ENCODE data around the gene VBP1. TPM values are rescaled to one million over a fixed set of nuclear protein-coding genes. Genes with fewer than 3 reads are reported as not detected.
A peak's percentile ranks its signal among the peaks of the same experiment; 100 is the strongest.

VBP1 gene
- total and polyA plus RNA-seq, 2 of the 8 experiments (the other 6 are each of a cell fraction or from before 2014, with no cell fraction given) = 21.6 to 56.0 TPM

DNA sequence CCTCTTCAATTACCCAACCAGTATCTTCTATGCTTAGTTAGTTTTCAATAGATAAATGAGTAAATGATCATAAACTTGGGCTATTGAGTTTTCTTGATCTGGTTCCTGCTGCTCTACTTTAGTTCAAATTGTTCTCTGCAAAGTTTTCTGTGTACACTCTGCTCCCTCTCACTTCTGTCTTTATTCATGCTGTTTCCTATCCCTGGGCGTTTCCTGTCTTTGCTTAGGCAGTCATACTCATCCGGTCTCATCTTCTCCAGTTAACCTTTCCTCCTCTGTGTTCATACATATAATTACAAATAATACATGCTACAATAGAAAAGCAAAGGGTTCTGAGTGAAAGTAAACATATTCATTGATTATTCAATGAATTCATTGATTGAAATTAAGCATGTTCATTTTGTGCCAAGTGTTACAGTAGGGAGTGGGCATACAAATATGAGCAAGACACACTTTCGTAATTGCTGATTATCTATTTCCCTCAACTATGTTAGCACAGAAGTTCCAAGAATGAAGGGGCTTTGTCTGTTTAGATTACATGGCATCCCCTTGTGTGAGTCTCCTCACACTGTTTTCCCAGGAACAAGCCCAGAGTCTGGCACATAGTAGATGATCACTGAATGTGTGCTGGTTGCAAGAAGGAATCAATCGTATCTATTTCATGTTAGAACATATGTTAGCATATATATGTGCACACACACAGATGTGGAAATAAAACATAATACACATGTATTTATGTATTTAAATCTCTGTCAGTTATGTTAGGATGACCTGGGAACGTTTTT, 46.9 kb downstream of the VBP1 start:
- CTCF ChIA-PET (ENCODE audit: partially characterized antibody) = no interaction called here

More for the DNA sequence above, 46.9 kb downstream of the VBP1 start:
- H2BK12ac ChIP-seq (ENCODE audit: low read depth, low read length) = no peak overlapping the region
- 56% methylated on average over 5 of the region's 5 CpGs; no CpG with 5 or more reads in 1 of the 2 experiments for WGBS, 2 experiments (ENCODE audit: extremely low coverage in 1 of 2, insufficient coverage in 1 of 2, insufficient read length in 1 of 2, insufficient replicate concordance in 2 of 2, low coverage in 1 of 2, low lambda C conversion rate in 2 of 2, missing lambda C conversion rate in 1 of 2)
- H3K18ac ChIP-seq (ENCODE audit: extremely low read depth, low read length) = no peak overlapping the region
- H3K23me2 ChIP-seq (ENCODE audit: low read depth, low read length) = no peaks in the 10 kb centered on the region; the same call in 1 of the 2 replicates
- no peak overlapping the region for H2BK20ac ChIP-seq (ENCODE audit: low read length)
- no peak overlapping the region for H4K8ac ChIP-seq (ENCODE audit: extremely low read depth, insufficient read depth, low read length)
- no peak overlapping the region for H3K9ac ChIP-seq (replicated peaks in 1 of 4; ENCODE audit: extremely low read depth in 1 of 4, low read depth in 3 of 4, low read length in 3 of 4)
- no peak for FAIRE-seq
- H3K56ac ChIP-seq (replicated peaks; ENCODE audit: insufficient read length, low read depth, low read length) = no peak overlapping the region
- no peaks in the 10 kb centered on the region for H3K27me3 ChIP-seq (replicated peaks in 1 of 4; ENCODE audit: control insufficient read depth in 3 of 4, extremely low read depth in 1 of 4, insufficient read depth in 3 of 4, low read length in 3 of 4)
- H3K79me1 ChIP-seq (ENCODE audit: low read depth, low read length) = no peaks in the 10 kb centered on the region
- H2AFZ ChIP-seq (ENCODE audit: low read length) = 0 out of 2 replicates have a peak overlapping the region, but pooled peaks have one; percentile 53
- H3K36me3 ChIP-seq (ENCODE audit: control insufficient read depth in 2 of 4, insufficient read depth in 4 of 4, low read length in 3 of 4) = no peaks in the 10 kb centered on the region
- no peak overlapping the region for H4K5ac ChIP-seq (ENCODE audit: insufficient read length, low read depth, low read length)
- H3K9me3 ChIP-seq (ENCODE audit: insufficient read depth in 2 of 2, low read depth in 1 of 2, low read length in 1 of 2) = no peaks in the 10 kb centered on the region
- POLR2A ChIA-PET (ENCODE audit: partially characterized antibody) = interaction anchor here (0.6 to 1.8 kb wide), 3 partner anchors 12 to 24 kb away, joined by 3 to 8 read pairs (median 3); no protein-coding TSS in a partner anchor
- no peak for TF ChIP-seq EGR1 (IDR thresholded peaks at IDR 0.05; ENCODE audit: borderline replicate concordance, low read depth, low read length)
- no peak overlapping the region for H3K23ac ChIP-seq (ENCODE audit: insufficient read length)
- DNase-seq (ENCODE audit: low read depth in 1 of 2, low spot score in 2 of 2) = no peak
- H3K4me1 ChIP-seq (replicated peaks in 1 of 4; ENCODE audit: control insufficient read depth in 3 of 4, insufficient read depth in 4 of 4, low read length in 3 of 4) = no peaks in the 10 kb centered on the region; a peak in 1 of 7 replicates
- no peak overlapping the region for H3K27ac ChIP-seq (ENCODE audit: low read depth, low read length)
- no peak overlapping the region for H2BK120ac ChIP-seq (replicated peaks; ENCODE audit: low read depth, low read length)
- H4K20me1 ChIP-seq (replicated peaks in 1 of 2; ENCODE audit: control insufficient read depth in 1 of 2, insufficient read depth in 2 of 2, low read length in 2 of 2) = no peaks in the 10 kb centered on the region
- H3K14ac ChIP-seq (ENCODE audit: insufficient read length) = no peak overlapping the region
- H3K4me3 ChIP-seq (ENCODE audit: extremely low read depth in 1 of 4, insufficient read depth in 2 of 4, low read depth in 3 of 4, low read length in 4 of 4) = peak overlapping the region in 3 of 4 experiments; percentile 75 to 95 (median 81); a peak in 7 of 8 replicates
- H4K91ac ChIP-seq (replicated peaks; ENCODE audit: insufficient read length, low read length) = no peak overlapping the region
- peak overlapping the region; percentile 65 to 72 for H3K4me2 ChIP-seq (ENCODE audit: insufficient read depth in 1 of 2, low read depth in 2 of 2, low read length in 2 of 2)
- H2AK5ac ChIP-seq (ENCODE audit: low read depth, low read length) = no peak overlapping the region
- H2BK15ac ChIP-seq (ENCODE audit: low read length) = no peak overlapping the region
- H3K4ac ChIP-seq (replicated peaks; ENCODE audit: insufficient read length, low read depth, low read length) = no peak overlapping the region
- H2BK5ac ChIP-seq (ENCODE audit: low read depth, low read length) = no peak overlapping the region
- peaks cover 0 to 11% of the 10 kb centered on the region in 2 experiments; a peak in 2 of 4 replicates for H3K79me2 ChIP-seq (ENCODE audit: control insufficient read depth in 1 of 2, insufficient read depth in 2 of 2, low read length in 2 of 2)

Data from H1 (cell line).